K562 (cell line): ENCODE results near the gene JPH4. TPM values are rescaled to one million over a fixed set of nuclear protein-coding genes. Genes with fewer than 3 reads are reported as not detected.

Experiments used
- BRCA1 ChIP-seq, 2 experiments: fragments of 450-650 bp in 1 of 2; sonication (generic) in 1 of 2; formaldehyde crosslinking in 1 of 2; IDR thresholded peaks; 2 replicates each; pipeline versions ENCODE4 v1.5.0 to v1.6.1; 2017 to 2020; ENCODE audit warnings: mild to moderate bottlenecking in 1 of 2, missing genetic modification reagents in 1 of 2
- C11orf30 ChIP-seq: fragments of 450-650 bp; IDR thresholded peaks from 2 replicates; pipeline ENCODE4 v1.6.1; 2016; ENCODE audit warnings: low read depth, mild to moderate bottlenecking
- DLX4 ChIP-seq: fragments of 250-450 bp; sonication (Bioruptor Pico); IDR thresholded peaks from 2 replicates; pipeline ENCODE4 v1.6.1; 2021; ENCODE audit warnings: mild to moderate bottlenecking
- EP400 ChIP-seq: fragments of 450-650 bp; IDR thresholded peaks from 2 replicates; pipeline ENCODE4 v1.6.1; 2017; ENCODE audit warnings: antibody characterized with exemption, mild to moderate bottlenecking, moderate library complexity
- HEY1 ChIP-seq: fragments of 250-450 bp; sonication (Bioruptor Pico); IDR thresholded peaks from 2 replicates; pipeline ENCODE4 v1.5.0; 2020; ENCODE audit warnings: mild to moderate bottlenecking, moderate library complexity, borderline replicate concordance
- HMG20B ChIP-seq: fragments of 250-450 bp; sonication (Bioruptor Pico); IDR thresholded peaks from 2 replicates; pipeline ENCODE4 v1.5.0; 2021; ENCODE audit warnings: mild to moderate bottlenecking
- MYC ChIP-seq, 2 experiments: fragments of 250-450 bp in 1 of 2; sonication (Bioruptor Pico) in 1 of 2; IDR thresholded peaks; 2 replicates each; pipeline versions ENCODE4 v1.5.1 to v1.6.1; 2012 to 2021; ENCODE audit warnings: low read depth in 2 of 2, borderline replicate concordance in 1 of 2, improper control_type of control experiment in 1 of 2, low read length in 1 of 2, mild to moderate bottlenecking in 1 of 2, moderate library complexity in 1 of 2
- NBN ChIP-seq: fragments of 450-650 bp; IDR thresholded peaks from 2 replicates; pipeline ENCODE4 v1.6.1; 2016; ENCODE audit warnings: low read depth, mild to moderate bottlenecking
- NFATC3 ChIP-seq: fragments of 450-650 bp; IDR thresholded peaks from 2 replicates; pipeline ENCODE4 v1.6.1; 2017; ENCODE audit warnings: mild to moderate bottlenecking
- NFYB ChIP-seq: IDR thresholded peaks from 2 replicates; pipeline ENCODE4 v1.6.1; 2011; ENCODE audit warnings: mild to moderate bottlenecking, moderate library complexity; ENCODE audit not compliant: insufficient read length; ENCODE audit errors: extremely low read depth
- PBX2 ChIP-seq, 2 experiments: IDR thresholded peaks in 1 of 2; conservative IDR thresholded peaks in 1 of 2; 2 replicates each; pipeline ENCODE4 v1.6.1; 2016; ENCODE audit warnings: low read depth in 2 of 2, mild to moderate bottlenecking in 1 of 2, missing compliant biosample characterization in 1 of 2, missing genetic modification characterization in 1 of 2, moderate library complexity in 1 of 2
- RBFOX2 ChIP-seq: fragments of 200-400 bp; formaldehyde crosslinking; IDR thresholded peaks from 2 replicates; pipeline ENCODE4 v1.6.1; 2017; ENCODE audit warnings: low read depth, mild to moderate bottlenecking, low read length, moderate library complexity
- SIN3B ChIP-seq: fragments of 450-650 bp; IDR thresholded peaks from 2 replicates; pipeline ENCODE4 v1.6.1; 2017; ENCODE audit warnings: low read depth, mild to moderate bottlenecking, moderate library complexity
- WHSC1 ChIP-seq: IDR thresholded peaks from one replicate; pipeline ENCODE4 v1.6.1; 2012; ENCODE audit warnings: low read length, control low read depth, inconsistent platforms
- ZMIZ1 ChIP-seq, 2 experiments: fragments of 150-350 bp in 1 of 2; IDR thresholded peaks; 2 replicates each; pipeline ENCODE4 v1.6.1; 2012 to 2016; ENCODE audit warnings: low read depth in 2 of 2, low read length in 2 of 2, mild to moderate bottlenecking in 1 of 2, moderate library complexity in 1 of 2
- ZNF347 ChIP-seq: fragments of 450-650 bp; formaldehyde crosslinking; IDR thresholded peaks from 2 replicates; pipeline ENCODE4 v1.4.0; 2020; ENCODE audit warnings: low read depth, mild to moderate bottlenecking, moderate library complexity
- ZNF57 ChIP-seq: fragments of 450-650 bp; formaldehyde crosslinking; IDR thresholded peaks from 2 replicates; pipeline ENCODE4 v1.4.0; 2020; ENCODE audit warnings: mild to moderate bottlenecking, moderate library complexity
- polyA plus RNA-seq, 8 experiments: library from polyadenylated mRNA; depleted of rRNA in 4 of 8; stranded (reverse) in 5 of 8; unstranded in 3 of 8; fragments of >200 nt; fragmentation: Nextera tagmentation in 2 of 8; fragmentation: Illumina TruSeq in 1 of 8; extraction: Ambion mirVana in 2 of 8; extraction: Trizol in 1 of 8; gene quantifications; 2 replicates each; pipeline versions ENCODE4 v1.2.1 to v1.2.3, GENCODE V29; 2011 to 2014; ENCODE audit warnings: inconsistent platforms in 1 of 8, missing spikeins in 1 of 8
- total RNA-seq, 7 experiments: library from RNA; depleted of rRNA in 6 of 7; stranded (reverse); fragments of >200 nt in 6 of 7; fragmentation: Illumina TruSeq in 2 of 7; extraction: Trizol in 2 of 7; gene quantifications; 2 replicates each; pipeline versions ENCODE4 v1.2.1 to v1.2.3, GENCODE V29; 2011 to 2021; ENCODE audit warnings: low replicate concordance in 1 of 7

Gene JPH4
- total and polyA plus RNA-seq, 9 of the 15 experiments (the other 6 are each of a cell fraction or from before 2014, with no cell fraction given): 0.04 to 0.13 (median 0.06) TPM; not detected in 5

- TF ChIP-seq NFYB: no peak
- no peak for TF ChIP-seq PBX2 (CRISPR knock-in tag; IDR thresholded peaks at IDR 0.05; ENCODE audit: low read depth)
- no peak for TF ChIP-seq PBX2 (tag; conservative IDR thresholded peaks at IDR 0.05; ENCODE audit: low read depth)
- TF ChIP-seq NFATC3: no peak
- TF ChIP-seq ZMIZ1 (IDR thresholded peaks at IDR 0.05; ENCODE audit: low read depth in 2 of 2, low read length in 2 of 2): no peak
- no peak for TF ChIP-seq DLX4 (CRISPR knock-in tag)
- TF ChIP-seq ZNF57: no peak
- no peak for TF ChIP-seq HEY1 (CRISPR knock-in tag)
- TF ChIP-seq NBN: 0 out of 2 replicates have a peak, but pooled peaks have one; percentile 43
- TF ChIP-seq EP400: peak; percentile 71; the same call in 1 of the 2 replicates
- TF ChIP-seq C11orf30: no peak
- no peak for TF ChIP-seq BRCA1 (IDR thresholded peaks at IDR 0.05)
- TF ChIP-seq BRCA1 (CRISPR knock-in tag; IDR thresholded peaks at IDR 0.05): no peak
- peak; percentile 3; the same call in 1 of the 2 replicates for TF ChIP-seq MYC (IDR thresholded peaks at IDR 0.05; ENCODE audit: low read depth, low read length)
- no peak for TF ChIP-seq MYC (CRISPR knock-in tag; IDR thresholded peaks at IDR 0.05; ENCODE audit: borderline replicate concordance, low read depth)
- TF ChIP-seq WHSC1: no peak
- no peak for TF ChIP-seq HMG20B
- no peak for TF ChIP-seq SIN3B
- no peak for TF ChIP-seq ZNF347 (CRISPR knock-in tag)
- peak; percentile 79 for TF ChIP-seq RBFOX2
Measured at GRCh38 chr14:23567186-23568020, 11.2 kb downstream of the JPH4 start, which contains the start of gene AP1G2 (continued).
